ENCODE measurements around the gene WDR64.
"Not testable (repeated sequence)": the region's sequence is repeated elsewhere in the genome, so short reads cannot be mapped to it uniquely, and the experiment has no call there.

WDR64 gene

GRCh38 chr1:241808265-241808664 is 156.2 kb downstream of the WDR64 start:
- no peak for DNase-seq

DNA sequence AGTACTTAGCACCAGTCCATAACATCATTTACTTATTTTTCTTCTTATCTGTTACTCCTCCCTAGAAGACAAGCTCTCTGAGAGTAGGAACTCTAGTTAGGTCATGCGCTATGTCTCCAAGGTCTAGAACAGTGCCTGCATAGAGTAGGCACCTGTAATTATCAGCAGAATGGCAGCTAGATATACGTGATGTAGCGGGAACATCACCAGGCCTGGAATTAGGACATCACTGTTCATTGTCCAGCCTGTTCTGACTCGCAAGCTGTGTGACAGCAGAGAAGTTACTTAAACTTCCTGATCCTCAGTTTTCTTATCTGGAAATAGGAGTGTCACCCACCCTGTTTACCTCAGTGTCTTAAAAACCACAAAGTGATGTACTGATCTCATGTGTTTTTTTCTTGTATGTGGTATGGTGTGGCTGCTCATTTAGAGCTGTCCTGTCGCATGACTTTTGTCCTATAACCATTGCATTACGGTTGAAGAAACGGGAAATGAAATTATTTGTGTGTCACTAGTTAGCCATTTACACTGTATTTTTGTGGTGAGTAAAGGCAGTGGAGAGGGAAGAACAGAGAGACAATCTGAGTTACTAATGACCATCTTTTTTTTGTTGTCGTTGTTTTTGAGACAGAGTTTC is 158.8 kb downstream of the WDR64 start:
- no peak for DNase-seq

- no peak for DNase-seq
These were observed 161.8 kb downstream of the WDR64 start for GRCh38 chr1:241813768-241814320.

GRCh38 chr1:241816008-241816407 is 163.9 kb downstream of the WDR64 start:
- DNase-seq, result no peak

DNA sequence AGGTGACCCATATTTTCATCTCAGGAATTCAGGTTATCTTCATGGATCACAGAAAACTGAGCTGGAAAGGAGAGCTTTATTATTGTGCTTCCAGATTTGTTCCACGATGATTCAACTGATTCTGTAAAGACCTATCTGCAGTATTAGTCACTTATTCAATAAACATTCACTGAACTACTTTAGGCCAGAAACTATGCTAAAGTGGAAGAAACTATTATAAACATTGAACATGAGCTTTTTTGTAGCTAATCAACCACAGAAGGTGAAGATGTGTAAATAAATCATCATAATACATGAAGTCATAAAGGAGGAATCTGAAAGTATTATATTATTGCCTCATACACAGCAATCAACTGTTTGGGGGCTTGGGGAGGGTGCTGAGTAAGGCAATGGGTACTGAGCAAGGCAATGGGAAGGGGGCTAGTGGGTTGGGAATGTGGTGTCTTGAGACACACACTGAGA is 165.3 kb downstream of the WDR64 start:
- no peak for DNase-seq

DNA sequence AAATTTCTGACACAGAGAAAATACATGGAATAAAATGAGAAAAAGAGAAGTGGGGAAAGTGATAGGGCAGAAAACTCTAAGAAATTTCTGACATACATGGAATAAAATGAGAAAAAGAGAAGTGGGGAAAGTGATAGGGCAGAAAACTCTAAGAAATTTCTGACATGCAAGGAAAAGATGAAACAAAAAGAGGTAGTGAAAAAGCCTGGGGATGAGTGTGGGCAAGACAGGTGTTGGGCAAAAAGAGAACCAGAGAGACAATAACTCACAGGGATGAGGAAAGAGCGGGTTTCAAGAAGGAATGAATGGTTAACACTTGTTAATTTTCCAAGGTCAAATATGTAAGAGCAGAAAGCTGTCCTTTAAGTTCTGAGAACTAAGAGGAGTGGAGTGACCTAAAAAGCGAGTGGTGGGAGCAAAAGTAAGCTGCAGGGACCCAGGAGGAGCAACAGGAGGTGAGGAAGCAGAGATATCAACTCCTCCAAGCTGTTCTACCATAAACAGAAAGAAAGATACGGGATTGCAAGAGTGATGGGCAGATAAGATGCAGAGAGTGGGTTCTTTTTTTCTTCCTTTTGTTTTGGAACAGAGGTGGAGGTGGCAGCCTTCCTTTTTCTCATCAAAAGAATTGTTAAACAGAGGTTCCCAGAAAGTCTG is 166.0 kb downstream of the WDR64 start:
- no peak for DNase-seq

DNA sequence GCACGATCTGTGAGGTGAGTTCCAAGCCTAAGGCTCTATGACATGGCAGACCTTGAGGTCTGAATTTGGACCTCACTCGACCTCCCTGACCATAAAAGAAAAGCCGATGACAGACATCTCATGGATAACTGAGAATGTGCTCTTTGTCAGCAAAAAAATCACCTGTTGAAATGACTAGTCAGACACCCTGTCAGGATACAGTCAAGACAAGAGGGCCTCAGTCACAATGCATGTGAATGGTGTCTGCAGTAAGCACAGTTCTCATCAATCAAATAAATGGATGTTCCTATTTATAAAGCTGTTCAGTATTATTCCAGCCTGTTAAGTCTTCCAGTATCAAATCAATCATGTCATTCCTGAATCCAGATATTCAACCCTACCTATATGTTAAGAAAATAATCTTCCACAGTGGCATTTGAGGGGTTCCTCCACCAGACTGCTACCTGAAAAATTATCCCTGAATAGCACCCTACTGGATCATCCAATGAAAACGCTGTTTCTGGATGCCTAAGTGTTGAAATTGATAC is 167.3 kb downstream of the WDR64 start:
- no peak for DNase-seq

GRCh38 chr1:241821363-241821762 is 169.3 kb downstream of the WDR64 start:
- DNase-seq, result no peak

GRCh38 chr1:241822846-241823245 is 170.8 kb downstream of the WDR64 start:
- DNase-seq, result no peak

DNA sequence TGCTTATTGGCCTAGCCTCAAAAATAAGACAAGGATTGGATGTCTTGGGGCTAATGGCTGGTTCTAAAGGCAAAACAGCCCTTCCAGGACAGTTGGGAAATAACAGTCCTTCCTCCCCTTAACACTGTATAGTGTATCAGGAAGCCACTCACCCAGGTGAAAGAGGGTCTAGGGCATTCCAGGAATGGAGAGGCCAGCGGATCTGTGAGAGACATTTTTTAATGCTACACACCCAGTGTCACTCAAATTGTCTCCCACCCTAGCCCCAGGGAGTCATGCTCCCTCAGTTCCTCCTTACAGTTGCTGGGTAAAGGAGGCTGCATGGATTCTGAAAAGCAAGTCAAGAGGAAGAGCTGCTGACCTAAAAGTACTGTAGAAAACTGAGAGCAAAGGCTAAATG is 171.8 kb downstream of the WDR64 start:
- no peak for DNase-seq

DNA sequence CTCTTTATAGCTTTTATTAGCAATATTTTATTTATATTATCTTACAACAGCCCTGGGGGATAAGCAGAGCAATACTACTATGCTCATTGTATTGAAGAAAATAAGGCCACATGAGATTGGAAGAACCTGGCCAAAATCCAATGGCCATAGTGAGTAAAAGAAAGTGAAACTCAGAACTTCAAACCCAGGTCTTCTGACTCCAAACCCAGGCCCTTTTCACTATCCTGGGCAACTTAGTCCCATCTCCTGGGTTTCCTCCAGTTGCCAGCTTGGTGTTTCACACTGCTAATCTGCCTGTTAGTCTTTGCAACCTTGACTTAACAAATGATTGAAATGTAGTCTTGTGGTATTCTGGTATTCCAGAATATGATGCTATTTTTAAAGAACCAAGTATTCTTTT is 173.5 kb downstream of the WDR64 start:
- no peak for DNase-seq

DNA sequence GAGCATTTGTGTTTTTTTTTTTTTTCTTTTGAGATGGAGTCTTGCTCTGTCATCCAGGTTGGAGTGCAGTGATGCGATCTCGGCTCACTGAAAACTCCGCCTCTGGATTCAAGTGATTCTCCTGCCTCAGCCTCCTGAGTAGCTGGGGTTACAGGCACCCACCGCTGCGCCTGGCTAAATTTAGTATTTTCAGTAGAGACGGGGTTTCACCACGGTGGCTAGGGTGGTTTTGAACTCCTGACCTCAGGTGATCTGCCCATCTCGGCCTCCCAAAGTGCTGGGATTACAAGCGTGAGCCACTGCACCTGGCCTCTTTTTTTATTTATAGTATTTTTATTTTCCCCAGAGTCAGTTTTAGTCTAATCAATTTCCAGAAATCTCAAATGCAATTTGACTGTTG is 174.5 kb downstream of the WDR64 start:
- DNase-seq, result not testable (repeated sequence)

DNA sequence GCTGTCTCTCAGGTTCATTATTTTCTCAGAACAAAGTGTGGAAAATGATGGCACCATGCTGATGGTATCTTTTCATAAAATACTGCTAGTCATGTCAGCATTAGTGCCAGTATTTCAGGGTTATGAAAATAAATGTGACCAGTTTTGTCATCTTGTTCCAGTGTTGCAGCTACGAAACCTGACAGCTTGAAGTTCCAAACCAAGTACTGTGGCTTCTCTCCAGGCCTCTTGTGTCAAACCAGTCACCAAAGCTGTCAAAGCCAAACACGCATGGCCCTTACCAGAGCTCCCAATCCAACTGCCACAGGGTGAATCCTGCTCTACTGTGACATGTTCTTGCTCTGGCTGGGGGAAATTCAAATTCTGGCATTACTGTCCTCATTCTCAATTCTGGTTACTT is 175.2 kb downstream of the WDR64 start:
- no peak for DNase-seq

GRCh38 chr1:241828463-241829021 is 176.5 kb downstream of the WDR64 start:
- no peak for DNase-seq

GRCh38 chr1:241829468-241829867 is 177.4 kb downstream of the WDR64 start:
- DNase-seq, result no peak

GRCh38 chr1:241834733-241835377 is 182.8 kb downstream of the WDR64 start:
- DNase-seq, result no peak

DNA sequence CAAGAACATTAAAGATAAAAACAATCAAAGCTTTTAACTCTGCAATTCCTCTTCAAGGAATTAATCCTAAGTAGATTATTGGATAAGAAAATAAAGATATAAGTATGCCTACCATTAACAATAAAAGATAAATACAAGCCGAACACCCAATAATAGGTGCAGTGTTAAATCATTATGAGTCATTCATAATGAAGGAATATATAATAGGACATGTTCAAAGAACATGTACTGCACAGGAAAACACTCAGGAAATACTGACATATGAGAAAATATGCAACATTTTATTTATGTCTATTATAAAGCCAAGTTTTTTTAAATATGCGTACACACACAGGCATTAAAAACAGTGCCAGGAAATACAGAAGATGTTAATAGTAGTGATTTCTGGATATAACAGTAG is 184.9 kb downstream of the WDR64 start:
- DNase-seq, result no peak

DNA sequence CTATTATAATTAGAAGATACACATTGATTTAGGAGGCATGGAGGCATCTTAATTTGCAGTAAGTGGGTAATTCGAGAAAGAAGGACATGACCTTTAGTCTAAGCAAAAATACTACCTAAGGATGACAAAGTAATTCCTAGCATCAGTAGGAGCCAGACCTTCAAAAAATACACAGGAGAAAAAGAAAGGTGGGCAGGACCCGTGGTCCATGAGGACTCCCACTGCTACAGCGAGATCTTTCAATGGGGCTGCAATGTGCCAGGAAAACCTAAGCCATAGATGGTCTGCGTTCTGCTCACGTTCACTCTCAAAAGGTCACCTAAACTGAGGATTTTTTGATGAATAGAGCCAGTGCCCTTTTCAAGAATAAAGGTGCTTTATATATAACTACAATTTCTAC is 185.3 kb downstream of the WDR64 start:
- no peak for DNase-seq

- DNase-seq, result no peak
These were observed 185.8 kb downstream of the WDR64 start for GRCh38 chr1:241837901-241838300.

GRCh38 chr1:241838897-241839296 is 186.8 kb downstream of the WDR64 start:
- no peak for DNase-seq

- no peak for DNase-seq
These were observed 187.4 kb downstream of the WDR64 start for GRCh38 chr1:241839369-241839979.

- no peak for DNase-seq
These were observed 188.1 kb downstream of the WDR64 start for GRCh38 chr1:241840164-241840563.

GRCh38 chr1:241841691-241842090 is 189.6 kb downstream of the WDR64 start:
- DNase-seq, result no peak

Data from right forelimb (tissue), 1 donor.